HG03135 (cell line): ENCODE measurements around the gene THUMPD1.
"Not testable (repeated sequence)": the region's sequence is repeated elsewhere in the genome, so short reads cannot be mapped to it uniquely, and the experiment has no call there.

ENCODE experiments used
- ATAC-seq: cut with Tn5 transposase; IDR thresholded peaks from one replicate; pipeline ENCODE4 v1.9.1; 2021; ENCODE audit warnings: mild to moderate bottlenecking, moderate library complexity; ENCODE audit not compliant: unreplicated experiment

The THUMPD1 gene

DNA sequence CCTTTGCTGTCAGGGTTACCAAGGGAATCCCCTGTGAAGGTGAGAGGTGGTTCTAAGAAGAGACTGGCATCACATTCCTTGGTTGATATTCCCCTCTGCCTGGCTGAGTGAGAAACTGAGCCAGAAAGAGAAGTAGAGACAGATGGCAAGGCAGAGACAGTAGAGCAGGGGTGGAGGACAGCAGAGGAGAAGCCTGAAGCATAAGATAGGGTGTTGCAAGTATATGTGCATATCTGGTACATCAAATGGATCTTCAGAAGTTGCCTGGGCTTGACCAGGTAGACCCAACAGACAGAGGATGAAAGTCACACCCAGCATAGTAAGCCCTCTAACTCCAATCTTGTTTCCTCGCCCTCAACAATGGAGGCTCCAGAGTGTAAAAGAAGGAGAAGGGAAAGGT lies 7.9 kb upstream of the THUMPD1 start:
- ATAC-seq = no peak

DNA sequence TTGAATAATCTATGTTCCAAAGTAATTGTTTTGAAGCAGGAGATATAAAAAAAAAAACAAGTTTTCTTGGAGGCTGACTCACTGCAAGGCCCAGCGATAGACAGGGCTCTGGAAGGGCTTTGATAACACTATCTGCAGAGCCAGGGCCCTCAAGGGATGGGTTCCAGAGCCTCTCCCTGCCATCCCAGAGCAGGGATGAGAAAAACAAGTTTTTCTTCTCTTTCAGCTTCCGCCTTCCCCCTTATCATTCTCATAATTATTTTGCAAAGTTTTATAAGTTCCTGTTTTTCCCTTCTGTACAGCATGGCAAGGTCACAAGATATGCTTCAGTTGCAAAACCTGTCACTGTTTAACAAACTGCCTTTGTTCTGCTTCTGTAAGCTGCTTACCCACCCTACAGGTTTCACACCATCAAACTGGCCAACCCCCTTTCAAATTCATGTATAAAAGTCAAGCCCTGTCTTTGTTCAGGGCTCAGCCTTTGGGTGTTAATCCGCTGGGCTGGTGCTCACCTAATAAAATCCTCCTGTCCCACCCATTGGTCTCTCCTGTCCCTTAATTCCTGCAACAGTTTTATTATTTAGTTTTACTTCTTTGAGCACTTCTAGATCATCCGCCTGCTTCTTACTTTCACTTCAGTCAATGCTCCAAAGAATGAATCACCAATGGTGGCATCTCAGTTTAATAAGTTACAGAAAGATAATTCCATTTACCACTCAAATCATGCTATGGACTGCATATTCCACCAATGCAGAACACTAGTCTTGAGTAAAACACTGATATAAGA lies 5.6 kb upstream of the THUMPD1 start:
- no peak for ATAC-seq

DNA sequence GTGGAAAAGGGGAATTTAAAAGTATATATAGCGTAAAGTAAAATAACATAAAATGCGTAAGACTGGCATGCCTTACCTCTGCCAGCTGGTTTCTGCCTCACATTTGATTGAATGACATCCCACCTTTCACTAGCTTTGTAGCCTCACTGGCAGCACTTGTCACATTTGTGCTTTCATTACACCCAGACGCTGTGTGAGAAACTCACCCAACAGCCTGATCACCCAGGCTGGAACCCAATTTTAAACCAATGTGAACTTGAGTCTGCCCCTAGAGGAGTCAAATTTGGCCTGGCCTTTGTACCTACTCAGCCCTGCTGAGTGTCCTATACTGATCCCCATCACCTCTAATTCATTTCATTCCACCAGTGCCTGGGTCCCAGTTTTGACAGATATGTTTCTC lies 4.8 kb upstream of the THUMPD1 start:
- ATAC-seq = no peak

DNA sequence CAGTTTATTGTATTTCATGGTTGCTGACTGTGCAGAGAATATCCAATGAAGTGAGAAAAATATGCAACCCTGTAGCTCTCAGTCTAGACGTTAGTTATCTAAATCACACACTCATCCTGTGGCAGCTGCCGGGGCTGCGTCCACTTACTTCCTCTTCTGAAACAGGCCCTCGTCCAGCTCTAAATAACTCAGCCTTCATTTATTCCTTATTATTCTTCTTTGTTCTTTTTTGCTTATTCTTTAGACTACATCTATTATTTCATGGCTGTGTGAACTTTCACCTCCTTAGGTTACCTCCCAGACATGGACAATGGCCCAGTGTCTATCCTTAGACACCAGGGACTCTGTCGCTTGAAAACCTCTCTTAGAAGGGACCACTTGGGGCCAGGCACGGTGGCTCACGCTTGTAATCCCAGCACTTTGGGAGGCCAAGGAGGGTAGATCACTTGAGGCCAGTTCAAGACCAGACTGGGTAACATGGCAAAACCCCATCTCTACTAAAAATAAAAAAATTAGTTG lies 3.4 kb upstream of the THUMPD1 start:
- ATAC-seq = no peak

DNA sequence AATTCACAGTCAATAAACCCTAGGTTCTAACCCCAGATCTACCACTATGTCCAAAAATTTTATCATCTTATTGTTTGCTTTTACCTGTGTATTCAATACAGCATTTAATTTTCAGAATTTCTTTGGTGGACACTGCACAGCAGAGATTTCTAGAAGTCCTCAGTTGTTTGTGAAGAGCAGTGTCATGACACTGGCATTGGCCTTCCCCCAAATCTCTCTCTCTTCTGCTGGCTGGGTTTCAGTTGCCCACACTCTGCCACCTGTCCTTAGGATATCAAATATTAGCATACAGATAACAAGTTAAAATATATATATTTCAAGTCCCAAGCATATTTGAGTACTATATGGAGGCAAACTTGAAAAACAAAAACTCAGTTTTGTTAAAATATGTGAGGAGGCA lies 2.0 kb upstream of the THUMPD1 start:
- no peak for ATAC-seq

DNA sequence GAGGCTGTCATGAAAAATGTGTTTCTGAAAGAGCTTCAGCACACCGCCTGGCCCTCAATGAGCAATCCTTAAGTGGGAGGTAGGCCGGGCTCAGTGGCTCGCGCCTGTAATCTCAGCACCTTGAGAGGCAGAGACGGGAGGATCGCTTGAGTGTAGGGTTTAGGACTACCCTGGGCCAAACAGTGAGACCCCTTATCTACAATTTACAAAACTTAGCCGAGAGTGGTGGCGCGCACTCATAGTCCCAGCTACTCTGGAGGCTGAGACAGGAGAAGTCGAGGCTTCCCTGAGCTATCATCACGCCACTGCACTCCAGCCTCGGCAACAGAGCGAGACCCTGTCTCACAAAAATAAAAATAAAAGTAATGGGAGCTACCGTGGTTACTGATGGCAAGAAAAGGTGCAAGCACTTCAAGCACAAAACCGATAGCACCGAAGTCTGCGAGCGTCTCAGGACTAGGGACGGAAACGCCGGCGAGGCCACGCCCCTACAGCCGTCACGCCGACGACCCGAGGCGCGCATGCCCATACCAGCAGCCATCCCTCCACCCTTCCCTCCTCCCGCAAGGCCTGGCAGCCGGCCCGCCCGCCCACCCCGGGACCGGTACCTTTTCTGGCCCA lies 607 bp downstream of the THUMPD1 start:
- peak; percentile 85 for ATAC-seq

DNA sequence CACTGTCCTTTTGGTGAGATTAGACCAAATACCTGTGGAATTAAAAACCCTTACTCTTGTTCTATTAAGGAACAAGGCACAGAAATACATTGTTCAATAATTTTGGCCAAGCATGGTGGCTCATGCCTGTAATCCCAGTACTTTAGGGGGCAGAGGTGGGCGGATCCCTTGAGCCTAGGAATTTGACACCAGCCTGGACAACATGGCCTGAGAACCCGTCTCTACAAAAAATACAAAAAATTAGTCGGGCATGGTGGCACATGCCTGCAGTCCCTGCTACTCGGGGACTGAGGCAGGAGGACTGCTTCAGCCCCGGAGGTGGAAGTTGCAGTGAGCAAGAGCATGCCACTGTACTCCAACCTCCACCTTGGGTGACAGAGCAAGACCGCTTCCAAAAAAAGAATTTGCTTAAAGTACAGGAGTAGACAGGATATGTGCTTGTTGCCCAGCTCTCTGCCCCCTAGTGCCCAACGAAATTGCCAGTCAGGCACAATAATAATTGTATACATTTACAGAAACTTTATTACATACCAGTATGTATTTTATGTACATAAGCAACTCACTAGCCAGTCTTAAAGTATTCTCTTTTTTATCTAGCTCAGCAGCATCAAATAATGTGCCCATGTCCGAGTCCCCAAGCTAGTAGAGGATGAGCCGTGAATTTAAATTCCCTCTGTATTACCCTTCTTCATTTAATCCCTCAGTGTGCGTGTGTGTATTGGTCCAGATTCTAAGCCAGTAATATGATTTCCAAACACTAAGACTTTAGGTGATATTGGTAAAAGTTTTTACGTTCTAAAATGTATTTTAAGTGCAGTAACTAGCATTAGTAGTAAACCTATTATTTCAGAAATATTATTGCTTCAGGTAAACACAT lies 1.4 kb downstream of the THUMPD1 start:
- no peak for ATAC-seq

DNA sequence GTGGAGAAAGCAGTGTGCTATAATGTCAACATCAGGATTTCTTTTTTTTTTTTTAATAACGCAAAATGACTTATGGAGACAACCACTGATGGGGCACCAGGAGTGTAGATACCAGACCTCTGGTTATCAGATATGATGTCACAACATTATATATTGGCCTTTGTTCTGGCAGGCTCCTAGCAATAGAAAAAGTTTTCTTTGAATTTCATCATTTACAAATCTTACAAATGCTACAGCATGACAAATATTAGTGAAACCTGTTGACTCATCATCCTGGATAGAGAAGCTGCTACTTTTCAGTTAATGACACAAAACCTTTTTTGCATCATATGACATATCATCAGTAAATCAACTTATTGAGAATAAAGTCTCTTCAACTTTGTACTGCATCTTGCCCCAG lies 6.1 kb downstream of the THUMPD1 start:
- ATAC-seq = no peak

DNA sequence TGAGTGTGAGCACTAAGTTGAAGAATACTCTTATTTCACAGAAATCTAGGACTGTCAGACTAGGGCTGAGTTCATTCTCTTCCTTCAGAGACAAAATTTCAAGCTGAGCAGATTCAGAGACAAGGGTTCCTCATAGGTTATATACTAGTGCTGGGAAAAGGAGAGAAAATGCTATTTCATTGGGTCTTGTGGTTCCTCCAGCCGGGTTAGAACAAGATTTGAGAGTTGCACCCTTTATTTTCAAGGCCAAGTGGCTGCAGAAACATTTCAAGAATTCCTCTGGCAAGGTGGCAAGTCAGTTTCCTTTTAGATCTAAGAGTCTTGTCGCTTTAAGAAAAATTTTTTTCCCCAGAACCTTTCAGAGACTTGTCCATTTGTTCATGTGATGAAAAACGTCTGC lies 6.8 kb downstream of the THUMPD1 start:
- ATAC-seq = no peak

DNA sequence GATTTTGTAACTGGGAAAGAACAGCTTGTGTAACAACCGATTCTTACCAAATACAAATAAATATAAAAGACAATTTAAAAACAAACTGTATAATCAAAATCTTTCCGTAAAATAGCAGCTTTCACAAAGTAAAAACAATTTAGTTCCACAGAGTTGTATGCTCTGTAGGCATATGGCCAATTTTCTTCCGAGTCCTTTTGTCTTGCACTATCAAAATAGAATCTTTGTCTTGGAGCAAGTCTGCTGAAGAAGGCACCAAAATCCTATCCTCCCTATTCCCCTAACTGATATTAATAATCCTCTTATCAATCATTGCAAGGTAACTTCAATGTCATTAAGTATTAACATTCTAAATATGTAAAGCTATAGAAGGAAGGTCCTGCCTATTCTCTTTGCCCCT lies 7.6 kb downstream of the THUMPD1 start:
- no peak for ATAC-seq

DNA sequence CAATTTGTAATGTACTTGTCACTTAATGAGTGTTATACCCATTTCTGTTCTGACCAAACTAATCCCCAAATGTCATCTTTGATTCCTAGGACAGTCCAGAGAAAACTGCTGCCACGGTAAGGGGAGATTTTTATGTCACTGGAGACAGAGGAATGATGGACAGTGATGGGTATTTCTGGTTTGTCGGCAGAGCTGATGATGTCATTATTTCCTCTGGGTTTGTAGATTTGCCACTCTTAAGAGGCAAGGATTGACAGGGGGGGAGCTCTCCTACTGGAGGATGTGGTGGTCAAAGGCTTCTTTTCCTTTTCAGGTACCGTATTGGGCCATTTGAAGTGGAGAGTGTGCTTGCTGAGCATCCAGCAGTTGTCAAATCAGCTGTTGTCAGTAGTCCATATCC lies 12.5 kb downstream of the THUMPD1 start:
- no peak for ATAC-seq

DNA sequence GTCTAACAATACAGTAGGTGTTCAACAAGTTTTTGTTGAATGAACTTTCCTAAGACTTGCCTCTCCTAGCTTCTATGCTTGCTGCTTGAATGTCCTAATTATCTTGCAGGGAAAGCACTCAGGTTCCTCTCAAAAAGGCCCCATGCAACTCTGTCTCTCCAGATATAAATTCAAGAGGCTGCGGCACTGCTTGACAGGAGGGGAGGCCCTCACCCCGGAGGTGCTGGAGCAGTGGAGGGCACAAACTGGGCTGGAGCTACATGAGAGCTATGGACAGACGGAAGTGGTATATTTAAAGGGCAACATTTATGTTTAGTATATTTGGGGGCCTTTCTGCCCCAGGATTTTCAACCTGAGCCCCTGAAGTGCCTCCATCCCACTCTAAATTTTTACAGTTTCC lies 14.4 kb downstream of the THUMPD1 start:
- no peak for ATAC-seq

DNA sequence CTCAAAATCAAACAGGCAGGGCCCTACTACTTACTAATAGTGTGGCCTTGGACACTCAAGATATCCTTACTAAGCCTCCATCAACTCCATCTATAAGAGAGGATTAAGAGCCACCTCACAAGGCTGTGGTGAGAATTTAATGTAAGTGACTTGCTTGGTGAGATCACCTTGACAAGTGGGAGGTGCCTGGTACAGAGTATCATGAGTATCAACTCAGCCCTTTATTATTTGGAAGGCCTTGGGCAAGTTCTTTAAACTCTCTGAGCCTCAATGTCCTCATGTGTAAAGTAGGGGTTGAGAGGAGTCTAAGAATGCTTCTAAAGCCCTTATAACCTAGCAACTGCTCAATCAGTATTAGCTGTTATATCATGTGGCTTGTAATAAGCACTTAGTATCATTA lies 15.0 kb downstream of the THUMPD1 start:
- no peak for ATAC-seq

DNA sequence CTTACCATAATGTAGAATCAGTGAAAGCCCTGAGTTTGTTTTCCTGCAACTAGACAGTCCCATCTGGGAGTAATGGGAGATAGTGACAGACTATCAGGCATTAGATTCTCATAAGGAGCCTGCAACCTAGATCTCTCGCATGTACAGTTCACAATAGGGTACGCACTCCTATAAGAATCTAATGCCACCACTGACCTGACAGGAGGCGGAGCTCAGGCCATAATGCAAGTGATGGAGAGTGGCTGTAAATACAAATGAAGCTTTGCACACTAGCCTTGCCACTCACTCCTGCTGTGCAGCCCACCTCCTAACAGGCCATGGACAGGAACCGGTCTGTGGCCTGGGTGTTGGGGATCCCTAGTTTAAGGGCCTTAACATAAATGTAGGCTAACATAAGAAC lies 21.4 kb downstream of the THUMPD1 start:
- no peak for ATAC-seq

DNA sequence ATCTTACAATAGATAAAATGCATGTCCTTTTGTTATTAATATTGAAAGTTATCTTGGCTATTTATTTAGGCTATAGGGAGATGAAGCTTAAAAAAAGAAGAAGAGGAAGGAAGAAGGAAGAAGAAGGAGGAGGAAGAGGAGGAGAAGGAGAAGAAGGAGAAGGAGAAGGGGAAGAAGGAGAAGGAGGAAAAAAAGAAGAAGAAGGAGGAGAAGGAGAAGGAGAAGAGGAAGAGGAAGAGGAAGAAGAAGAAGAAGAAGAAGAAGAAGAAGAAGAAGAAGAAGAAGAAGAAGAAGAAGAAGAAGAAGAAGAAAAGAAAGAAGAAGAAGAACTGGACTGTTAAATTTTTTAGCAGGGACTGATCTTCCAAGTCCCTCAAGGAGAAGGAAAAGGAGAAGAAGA lies 23.9 kb downstream of the THUMPD1 start:
- ATAC-seq = not testable (repeated sequence)

DNA sequence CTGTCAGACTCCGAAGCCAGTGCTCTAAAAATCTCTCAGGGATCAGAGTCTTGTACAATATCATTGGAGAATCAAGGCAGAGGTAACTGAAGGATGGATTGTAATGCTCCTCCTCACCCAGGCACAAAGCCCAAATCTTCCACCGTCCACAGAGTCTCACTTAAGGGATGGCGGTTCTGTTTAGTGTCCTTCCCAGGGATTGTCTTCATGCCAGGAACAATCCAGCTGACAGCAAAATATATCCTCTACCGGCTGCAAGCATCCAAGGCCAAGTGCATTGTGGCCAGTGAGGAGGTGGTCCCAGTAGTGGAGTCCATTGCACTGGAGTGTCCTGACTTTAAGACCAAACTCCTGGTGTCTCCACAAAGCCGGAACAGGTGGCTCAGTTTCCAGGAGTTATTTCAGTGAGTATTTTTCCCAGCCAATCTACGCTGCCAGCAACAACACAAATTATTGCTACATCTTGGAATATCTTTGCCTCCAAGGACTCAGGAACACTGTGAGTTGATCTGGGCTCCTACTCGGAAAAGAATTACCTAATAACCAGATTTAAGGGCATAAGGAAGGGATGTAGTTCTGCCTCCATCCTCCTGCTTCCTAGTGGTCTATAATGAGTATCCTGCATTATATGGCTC lies 30.2 kb downstream of the THUMPD1 start:
- ATAC-seq = no peak

DNA sequence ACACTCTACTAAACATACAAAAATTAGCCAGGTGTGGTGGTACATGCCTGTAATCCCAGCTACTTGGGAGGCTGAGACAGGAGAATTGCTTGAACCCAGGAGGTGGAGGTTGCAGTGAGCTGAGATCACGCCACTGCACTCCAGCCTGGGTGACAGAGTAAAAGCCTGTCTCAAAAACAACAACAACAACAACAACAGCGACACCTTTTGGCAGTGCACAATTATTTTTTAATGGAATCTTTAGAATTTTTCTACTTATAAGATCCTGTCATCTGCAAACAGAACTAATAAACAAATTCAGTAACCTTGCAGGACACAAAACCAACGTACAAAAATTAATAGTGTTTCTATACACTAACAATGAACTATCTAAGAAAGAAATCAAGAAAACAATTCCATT lies 33.5 kb downstream of the THUMPD1 start:
- ATAC-seq = not testable (repeated sequence)

DNA sequence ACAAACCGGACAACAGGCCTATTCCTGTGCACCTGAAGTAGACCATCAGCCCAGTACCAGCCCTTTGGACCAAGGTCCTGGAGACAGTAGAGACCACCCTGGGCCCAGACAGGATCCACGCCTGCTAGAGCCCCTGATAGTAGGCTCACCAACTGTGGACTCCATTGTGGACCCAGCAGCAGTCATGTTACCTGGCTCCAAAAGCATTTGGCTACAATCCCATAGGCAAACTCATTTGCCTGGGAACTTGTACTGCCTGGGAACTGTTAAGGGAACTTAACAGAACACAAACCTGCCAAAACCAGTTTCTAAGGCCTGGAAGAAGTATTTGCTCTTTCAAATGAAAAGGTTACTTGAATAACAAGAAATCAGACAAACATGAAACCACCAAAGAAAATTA lies 34.2 kb downstream of the THUMPD1 start:
- ATAC-seq = no peak

DNA sequence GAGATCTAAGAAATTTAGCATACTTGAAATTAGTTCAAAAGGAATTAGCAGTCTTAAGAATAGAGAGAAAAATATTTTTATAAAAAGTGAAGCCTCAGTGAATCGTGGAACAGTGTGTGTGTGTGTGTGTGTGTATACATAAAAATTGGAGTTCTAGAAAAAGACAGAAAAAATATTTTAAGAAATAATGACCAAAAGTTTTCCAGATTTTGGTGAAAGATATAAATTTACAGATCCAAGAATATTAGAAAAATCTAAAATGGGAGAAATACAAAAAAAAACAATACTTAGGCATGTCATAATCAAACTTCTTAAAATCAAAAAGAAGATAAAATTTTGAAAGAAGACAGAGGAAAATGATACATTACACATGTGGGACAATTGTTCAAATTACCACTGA lies 35.6 kb downstream of the THUMPD1 start:
- not testable (repeated sequence) for ATAC-seq

DNA sequence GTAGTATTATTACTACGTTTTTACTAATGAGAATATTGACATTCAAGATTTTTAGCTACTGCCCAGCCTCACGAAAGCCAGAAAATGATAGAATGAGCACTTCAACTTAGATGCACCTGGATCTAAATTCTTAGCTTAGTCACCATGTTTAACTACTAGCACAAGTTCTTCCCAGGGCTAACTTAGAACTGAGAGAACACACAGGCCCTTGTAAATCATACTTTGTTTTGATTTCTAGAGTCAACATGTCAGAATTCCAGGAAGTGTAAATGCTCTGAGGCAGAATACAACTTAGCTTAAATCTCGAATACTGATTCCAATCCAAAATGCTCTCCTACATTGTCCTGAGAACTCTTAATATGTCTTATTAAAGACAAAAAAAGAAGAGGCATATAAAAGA lies 37.3 kb downstream of the THUMPD1 start:
- ATAC-seq = no peak

DNA sequence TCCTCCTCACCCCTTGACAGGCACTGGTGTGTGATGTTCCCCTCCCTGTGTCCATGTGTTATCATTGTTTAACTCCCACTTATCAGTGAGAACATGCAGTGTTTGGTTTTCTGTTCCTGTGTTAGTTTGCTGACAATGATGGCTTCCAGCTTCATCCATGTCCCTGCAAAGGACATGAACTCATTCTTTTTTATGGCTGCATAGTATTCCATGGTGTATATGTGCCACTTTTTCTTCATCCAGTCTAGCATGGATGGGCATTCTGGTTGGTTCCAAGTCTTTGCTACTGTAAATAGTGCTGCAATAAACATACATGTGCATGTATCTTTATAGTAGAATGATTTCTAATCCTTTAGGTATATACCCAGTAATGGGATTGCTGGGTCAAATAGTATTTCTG lies 39.9 kb downstream of the THUMPD1 start:
- not testable (repeated sequence) for ATAC-seq
